HEK293 (cell line): ENCODE measurements around the gene SPON1.

Experiments used
- CTCF ChIA-PET: fragments of 350-600 bp; formaldehyde crosslinking; extraction: SDS; loops from one replicate; lab custom pipeline; 2021; ENCODE audit warnings: antibody characterized with exemption; lab: Yijun Ruan, JAX
- POLR2A ChIA-PET: fragments of 300-600 bp; formaldehyde crosslinking; extraction: SDS; loops from one replicate; lab custom pipeline; 2020; ENCODE audit warnings: antibody characterized with exemption, inconsistent platforms; lab: Yijun Ruan, JAX
- H3K27ac ChIP-seq: fragments of 200-500 bp; sonication (Bioruptor generic); 2 replicates; pipeline ENCODE4 v1.5.1; 2014; ENCODE audit warnings: low read depth, low read length, control low read depth, inconsistent platforms; ENCODE audit errors: extremely low read depth
- H3K36me3 ChIP-seq, 2 experiments: fragments of 200-500 bp in 1 of 2; sonication (Bioruptor generic) in 1 of 2; 1 replicate in 1 of 2; 2 replicates in 1 of 2; pipeline ENCODE4 v1.5.1; 2014 to 2017; ENCODE audit warnings: inconsistent platforms in 2 of 2, low read length in 2 of 2; ENCODE audit not compliant: control insufficient read depth in 2 of 2, insufficient read depth in 1 of 2
- H3K4me1 ChIP-seq: fragments of 200-500 bp; sonication (Bioruptor generic); 2 replicates; pipeline ENCODE4 v1.5.1; 2014; ENCODE audit warnings: mild to moderate bottlenecking, low read length, inconsistent platforms; ENCODE audit not compliant: control insufficient read depth, insufficient read depth
- H3K4me3 ChIP-seq: 2 replicates; pipeline ENCODE4 v1.5.1; 2011; ENCODE audit warnings: low read depth, mild to moderate bottlenecking, control low read depth, low read length, moderate library complexity
- H3K9me3 ChIP-seq: fragments of 200-500 bp; sonication (Bioruptor generic); 2 replicates; pipeline ENCODE4 v1.5.1; 2014; ENCODE audit warnings: low read depth, low read length, inconsistent platforms; ENCODE audit not compliant: control insufficient read depth, insufficient read depth
- BCL11A ChIP-seq: fragments of 450-650 bp; formaldehyde crosslinking; IDR thresholded peaks from 2 replicates; pipeline ENCODE4 v1.5.1; 2016; ENCODE audit warnings: low read depth, missing biosample characterization, missing genetic modification characterization
- HOXD13 ChIP-seq: sonication (generic); formaldehyde crosslinking; IDR thresholded peaks from 2 replicates; pipeline ENCODE4 v1.8.0; 2022; ENCODE audit warnings: missing genetic modification reagents, borderline replicate concordance
- MEIS1 ChIP-seq: sonication (generic); formaldehyde crosslinking; IDR thresholded peaks from 2 replicates; pipeline ENCODE4 v1.8.1; 2022; ENCODE audit warnings: missing genetic modification reagents, mild to moderate bottlenecking, borderline replicate concordance
- TRIM28 ChIP-seq: IDR thresholded peaks from 2 replicates; pipeline ENCODE4 v1.6.1; 2011; ENCODE audit warnings: low read length, control low read depth, borderline replicate concordance
- ZNF112 ChIP-seq: fragments of 450-650 bp; formaldehyde crosslinking; IDR thresholded peaks from 2 replicates; pipeline ENCODE4 v1.5.0; 2017; ENCODE audit warnings: missing biosample characterization, missing genetic modification characterization
- ZNF175 ChIP-seq: fragments of 450-650 bp; formaldehyde crosslinking; IDR thresholded peaks from 2 replicates; pipeline ENCODE4 v1.5.1; 2016; ENCODE audit warnings: missing biosample characterization, missing genetic modification characterization
- ZNF211 ChIP-seq: fragments of 450-650 bp; formaldehyde crosslinking; IDR thresholded peaks from 2 replicates; pipeline ENCODE4 v1.5.1; 2016; ENCODE audit warnings: low read depth, missing biosample characterization, missing genetic modification characterization
- ZNF274 ChIP-seq, 2 experiments: fragments of 200-500 bp in 1 of 2; fragments of 450-650 bp in 1 of 2; sonication (Bioruptor generic) in 1 of 2; formaldehyde crosslinking in 1 of 2; IDR thresholded peaks; 2 replicates each; pipeline versions ENCODE4 v1.5.1 to v1.6.1; 2014 to 2016; ENCODE audit warnings: borderline replicate concordance in 1 of 2, inconsistent platforms in 1 of 2, low read length in 1 of 2, missing biosample characterization in 1 of 2, missing genetic modification characterization in 1 of 2
- ZNF302 ChIP-seq: fragments of 450-650 bp; formaldehyde crosslinking; IDR thresholded peaks from 2 replicates; pipeline ENCODE4 v1.5.1; 2016; ENCODE audit warnings: missing biosample characterization, missing genetic modification characterization, low read depth
- ZNF341 ChIP-seq: fragments of 450-650 bp; formaldehyde crosslinking; IDR thresholded peaks from 2 replicates; pipeline ENCODE4; 2016; ENCODE audit warnings: low read depth, missing biosample characterization, missing genetic modification characterization
- ZNF37A ChIP-seq: fragments of 450-650 bp; IDR thresholded peaks from 2 replicates; pipeline ENCODE4 v1.5.1; 2018; ENCODE audit warnings: missing biosample characterization, missing genetic modification characterization
- ZNF394 ChIP-seq: fragments of 450-650 bp; formaldehyde crosslinking; IDR thresholded peaks from 2 replicates; pipeline ENCODE4 v1.5.1; 2016; ENCODE audit warnings: missing biosample characterization, missing genetic modification characterization, mild to moderate bottlenecking, moderate library complexity, borderline replicate concordance
- ZNF48 ChIP-seq: fragments of 450-650 bp; formaldehyde crosslinking; IDR thresholded peaks from 2 replicates; pipeline ENCODE4 v1.5.1; 2016; ENCODE audit warnings: missing biosample characterization, missing genetic modification characterization
- ZNF513 ChIP-seq: fragments of 450-650 bp; IDR thresholded peaks from 2 replicates; pipeline ENCODE4 v1.5.1; 2018; ENCODE audit warnings: missing biosample characterization, missing genetic modification characterization
- ZNF558 ChIP-seq: fragments of 450-650 bp; formaldehyde crosslinking; IDR thresholded peaks from 2 replicates; pipeline ENCODE4 v1.5.1; 2016; ENCODE audit warnings: missing biosample characterization, missing genetic modification characterization
- ZNF623 ChIP-seq: fragments of 450-650 bp; formaldehyde crosslinking; IDR thresholded peaks from 2 replicates; pipeline ENCODE4 v1.5.1; 2016; ENCODE audit warnings: missing biosample characterization, missing genetic modification characterization
- ZNF830 ChIP-seq: fragments of 450-650 bp; IDR thresholded peaks from 2 replicates; pipeline ENCODE4 v1.5.0; 2018; ENCODE audit warnings: missing biosample characterization, missing genetic modification characterization, low read depth, mild to moderate bottlenecking, moderate library complexity
- ZXDB ChIP-seq: fragments of 450-650 bp; formaldehyde crosslinking; IDR thresholded peaks from 2 replicates; pipeline ENCODE4 v1.5.1; 2016; ENCODE audit warnings: missing biosample characterization, missing genetic modification characterization
- TF ChIP-seq, protein P1 (sequence below): fragments of 450-650 bp; formaldehyde crosslinking; IDR thresholded peaks from 2 replicates; pipeline ENCODE4 v1.5.1; 2016; ENCODE audit warnings: missing biosample characterization, missing genetic modification characterization, low read depth

Gene SPON1

DNA sequence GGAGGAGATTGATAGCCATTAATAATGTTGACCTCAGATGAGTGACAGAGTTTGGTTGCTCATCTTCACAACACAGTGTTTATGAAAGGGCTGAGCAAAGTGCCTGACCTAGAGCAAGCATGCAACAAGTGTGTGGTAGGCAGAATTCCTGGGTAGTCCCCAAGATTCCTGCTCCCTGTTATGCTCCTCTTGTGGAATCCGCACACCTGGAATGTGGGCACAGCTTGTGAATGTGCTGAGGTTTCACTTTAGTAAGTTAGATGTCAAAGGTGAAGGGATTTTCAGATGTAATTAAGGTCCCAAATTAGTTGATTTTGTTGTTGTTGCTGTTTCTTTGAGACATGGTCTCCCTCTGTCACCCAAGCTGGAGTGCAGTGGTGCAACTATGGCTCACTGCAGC is 20.7 kb upstream of the SPON1 start:
- H3K36me3 ChIP-seq = no peaks in the 10 kb centered on the region
- ChIA-PET CTCF (interaction anchor here (0.6 kb wide), 1 partner anchor 265 kb away, joined by 3 read pairs; no protein-coding TSS in a partner anchor), POLR2A (no interaction called here)
- no peak overlapping the region for H3K4me3 ChIP-seq
- H3K27ac ChIP-seq = no peak overlapping the region
- TF ChIP-seq BCL11A (no peak), ZXDB (tag by site-specific recombination) (no peak)
- no peaks in the 10 kb centered on the region for H3K9me3 ChIP-seq
- H3K4me1 ChIP-seq = peaks cover 4% of the 10 kb centered on the region; the same call in 1 of the 2 replicates

GRCh38 chr11:13942378-13942777 is 20.1 kb upstream of the SPON1 start:
- CTCF ChIA-PET = interaction anchor here (0.6 to 1.0 kb wide), 3 partner anchors 11 to 97 kb away, joined by 3 to 5 read pairs (median 3); no protein-coding TSS in a partner anchor
- POLR2A ChIA-PET = no interaction called here
- peaks cover 4% of the 10 kb centered on the region; the same call in 1 of the 2 replicates for H3K4me1 ChIP-seq
- H3K4me3 ChIP-seq = no peak overlapping the region
- no peak for TF ChIP-seq ZXDB (tag by site-specific recombination)
- TF ChIP-seq TRIM28 = no peak
- no peak for TF ChIP-seq ZNF394 (tag by site-specific recombination)
- TF ChIP-seq ZNF558 (tag by site-specific recombination) = no peak
- TF ChIP-seq ZNF175 (tag by site-specific recombination) = no peak
- no peak for TF ChIP-seq ZNF37A (tag by site-specific recombination)
- no peak for TF ChIP-seq MEIS1 (CRISPR knock-in tag)
- no peak for TF ChIP-seq ZNF211
- TF ChIP-seq ZNF112 (tag by site-specific recombination) = no peak
- no peaks in the 10 kb centered on the region for H3K36me3 ChIP-seq
- H3K9me3 ChIP-seq = no peaks in the 10 kb centered on the region
- H3K27ac ChIP-seq = no peak overlapping the region

DNA sequence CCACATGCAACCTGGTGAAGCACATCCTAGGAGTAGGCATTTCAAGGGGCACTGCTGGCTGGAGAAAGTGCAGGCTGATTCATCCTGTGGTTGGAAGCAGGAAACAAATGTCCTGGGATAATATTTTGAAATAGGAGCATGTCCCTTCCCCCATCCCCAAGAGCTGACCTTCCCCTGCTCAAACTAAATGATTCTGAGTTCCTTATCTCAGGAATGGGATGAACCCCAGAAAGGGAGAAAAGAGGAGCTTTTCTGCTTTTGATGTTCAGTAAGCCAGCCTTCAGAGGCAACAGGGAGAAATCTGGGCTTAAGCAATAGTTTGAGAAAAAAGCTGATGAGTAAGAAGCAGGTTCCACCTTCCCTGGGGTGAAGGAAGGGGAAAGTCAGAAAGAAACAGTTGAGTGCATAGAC is 19.5 kb upstream of the SPON1 start:
- Histone ChIP-seq H3K4me1 (peaks cover 4% of the 10 kb centered on the region; the same call in 1 of the 2 replicates), H3K36me3 (no peaks in the 10 kb centered on the region), H3K9me3 (no peaks in the 10 kb centered on the region), H3K4me3 (no peak overlapping the region), H3K27ac (no peak overlapping the region)
- ChIA-PET POLR2A (no interaction called here), CTCF (interaction anchor here (0.6 to 1.0 kb wide), 4 partner anchors 11 to 205 kb away, joined by 3 to 7 read pairs (median 4); no protein-coding TSS in a partner anchor)
- TF ChIP-seq ZNF302 (tag by site-specific recombination) = no peak
- no peak for TF ChIP-seq ZNF341 (tag by site-specific recombination)
- no peak for TF ChIP-seq HOXD13 (CRISPR knock-in tag)
- no peak for TF ChIP-seq ZNF48 (tag by site-specific recombination)
- no peak for TF ChIP-seq ZNF623 (tag by site-specific recombination)
- no peak for TF ChIP-seq ZNF830
- TF ChIP-seq, protein P1, sequence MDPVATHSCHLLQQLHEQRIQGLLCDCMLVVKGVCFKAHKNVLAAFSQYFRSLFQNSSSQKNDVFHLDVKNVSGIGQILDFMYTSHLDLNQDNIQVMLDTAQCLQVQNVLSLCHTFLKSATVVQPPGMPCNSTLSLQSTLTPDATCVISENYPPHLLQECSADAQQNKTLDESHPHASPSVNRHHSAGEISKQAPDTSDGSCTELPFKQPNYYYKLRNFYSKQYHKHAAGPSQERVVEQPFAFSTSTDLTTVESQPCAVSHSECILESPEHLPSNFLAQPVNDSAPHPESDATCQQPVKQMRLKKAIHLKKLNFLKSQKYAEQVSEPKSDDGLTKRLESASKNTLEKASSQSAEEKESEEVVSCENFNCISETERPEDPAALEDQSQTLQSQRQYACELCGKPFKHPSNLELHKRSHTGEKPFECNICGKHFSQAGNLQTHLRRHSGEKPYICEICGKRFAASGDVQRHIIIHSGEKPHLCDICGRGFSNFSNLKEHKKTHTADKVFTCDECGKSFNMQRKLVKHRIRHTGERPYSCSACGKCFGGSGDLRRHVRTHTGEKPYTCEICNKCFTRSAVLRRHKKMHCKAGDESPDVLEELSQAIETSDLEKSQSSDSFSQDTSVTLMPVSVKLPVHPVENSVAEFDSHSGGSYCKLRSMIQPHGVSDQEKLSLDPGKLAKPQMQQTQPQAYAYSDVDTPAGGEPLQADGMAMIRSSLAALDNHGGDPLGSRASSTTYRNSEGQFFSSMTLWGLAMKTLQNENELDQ (tag by site-specific recombination) = no peak
- TF ChIP-seq ZNF274 (IDR thresholded peaks at IDR 0.05; ENCODE audit: low read length) = no peak
- TF ChIP-seq ZNF274 (tag by site-specific recombination; IDR thresholded peaks at IDR 0.05; ENCODE audit: borderline replicate concordance) = no peak
- TF ChIP-seq ZNF513 (tag by site-specific recombination) = no peak
- TF ChIP-seq, all 188 proteins: peak for 0
